ENCODE results near the gene CDC37L1. TPM values are rescaled to one million over a fixed set of nuclear protein-coding genes. Genes with fewer than 3 reads are reported as not detected.

The CDC37L1 gene
- total and polyA plus RNA-seq, 9 of the 15 experiments (the other 6 are each of a cell fraction or from before 2014, with no cell fraction given), result 1.5 to 7.9 (median 6.0) TPM

GRCh38 chr9:4680173-4680525 is 780 bp downstream of the CDC37L1 start:
- Histone ChIP-seq H4K20me1 (replicated peaks; ENCODE audit: control insufficient read depth, insufficient read depth, low read length) (no peaks in the 10 kb centered on the region), H3K9me3 (replicated peaks; ENCODE audit: control insufficient read depth, insufficient read depth, low read depth, low read length) (no peaks in the 10 kb centered on the region), H3K27ac (ENCODE audit: extremely low read depth, low read depth, low read length) (peak overlapping the region; percentile 94), H3K79me2 (ENCODE audit: control insufficient read depth, insufficient read depth, low read length) (peaks cover 43% of the 10 kb centered on the region), H3K36me3 (ENCODE audit: control insufficient read depth, insufficient read depth, low read length) (peaks cover 13% of the 10 kb centered on the region; the same call in 2 of the 3 replicates), H3K4me3 (peak overlapping the region; percentile 80), H3K9ac (ENCODE audit: insufficient read depth in 1 of 2, low read depth in 2 of 2, low read length in 2 of 2) (peak overlapping the region; percentile 95 to 97), H3K4me1 (replicated peaks in 1 of 2; ENCODE audit: control insufficient read depth in 2 of 2, insufficient read depth in 2 of 2, low read length in 2 of 2) (peaks cover 0 to 20% of the 10 kb centered on the region in 2 experiments; a peak in 4 of 5 replicates), H3K9me1 (ENCODE audit: control insufficient read depth, insufficient read depth, low read length) (no peaks in the 10 kb centered on the region), H2AFZ (ENCODE audit: low read depth, low read length) (peak overlapping the region; percentile 80), H3K4me2 (ENCODE audit: insufficient read depth, low read length) (peak overlapping the region; percentile 97), H3K27me3 (ENCODE audit: control insufficient read depth in 2 of 2, insufficient read depth in 2 of 2, low read length in 2 of 2) (no peaks in the 10 kb centered on the region)
- no peak for TF ChIP-seq ZNF184 (CRISPR knock-in tag; IDR thresholded peaks at IDR 0.05)
- TF ChIP-seq SIN3A (IDR thresholded peaks at IDR 0.05; ENCODE audit: borderline replicate concordance in 2 of 2, control insufficient read depth in 1 of 2, low read depth in 2 of 2, low read length in 2 of 2), result no peak
- TF ChIP-seq SRSF3 (IDR thresholded peaks at IDR 0.05; ENCODE audit: insufficient read depth, low read length), result no peak
- TF ChIP-seq FOXA1 (IDR thresholded peaks at IDR 0.05; ENCODE audit: borderline replicate concordance), result no peak
- TF ChIP-seq RHOXF2B (CRISPR knock-in tag; conservative IDR thresholded peaks at IDR 0.05), result no peak
- no peak for TF ChIP-seq RNF2 (IDR thresholded peaks at IDR 0.05)
- in situ Hi-C loops (cut with MboI), result no loop called here
- WGBS (ENCODE audit: insufficient coverage, low coverage, missing lambda C conversion rate), result 0% methylated on average over 9 of the region's 10 CpGs
- no TSS peak for BruUV-seq (replicated peaks)
- ChIA-PET CTCF (ENCODE audit: low intra/inter-chr PET ratio) (interaction anchor here (0.5 kb wide), 1 partner anchor 12 kb away, joined by 3 read pairs; no protein-coding TSS in a partner anchor), POLR2A (no interaction called here)
- DNase-seq (ENCODE audit: extremely low read depth in 1 of 4, low spot score in 3 of 4), result peak in 1 of 4 experiments; percentile 29
- peak; percentile 75 for FAIRE-seq
- ATAC-seq, result peak; percentile 50
- intact Hi-C loops (cut with micrococcal nuclease), result no loop called here

- H3K27ac ChIP-seq (ENCODE audit: extremely low read depth, low read depth, low read length), result peak overlapping the region; percentile 94
- H3K9me3 ChIP-seq (replicated peaks; ENCODE audit: control insufficient read depth, insufficient read depth, low read depth, low read length), result no peaks in the 10 kb centered on the region
- no peaks in the 10 kb centered on the region for H4K20me1 ChIP-seq (replicated peaks; ENCODE audit: control insufficient read depth, insufficient read depth, low read length)
- no TSS peak for BruUV-seq (replicated peaks)
- peaks cover 19% of the 10 kb centered on the region; the same call in 2 of the 3 replicates for H3K36me3 ChIP-seq (ENCODE audit: control insufficient read depth, insufficient read depth, low read length)
- in situ Hi-C loops (cut with MboI), result no loop called here
- DNase-seq (ENCODE audit: extremely low read depth in 1 of 4, low spot score in 3 of 4) (peak in 1 of 4 experiments; percentile 34), ATAC-seq (peak; percentile 28), FAIRE-seq (peak; percentile 74)
- ChIA-PET CTCF (ENCODE audit: low intra/inter-chr PET ratio) (no interaction called here), POLR2A (interaction anchor here (1.4 kb wide), 1 partner anchor 11 kb away, joined by 4 read pairs; no protein-coding TSS in a partner anchor)
- H3K9me1 ChIP-seq (ENCODE audit: control insufficient read depth, insufficient read depth, low read length), result no peaks in the 10 kb centered on the region
- WGBS (ENCODE audit: insufficient coverage, low coverage, missing lambda C conversion rate), result 6% methylated on average over 2 of the region's 2 CpGs
- peak overlapping the region; percentile 80 for H3K4me3 ChIP-seq
- H3K4me1 ChIP-seq (replicated peaks in 1 of 2; ENCODE audit: control insufficient read depth in 2 of 2, insufficient read depth in 2 of 2, low read length in 2 of 2), result peaks cover under 1 to 21% of the 10 kb centered on the region in 2 experiments; a peak in 4 of 5 replicates
- peaks cover 43% of the 10 kb centered on the region for H3K79me2 ChIP-seq (ENCODE audit: control insufficient read depth, insufficient read depth, low read length)
- intact Hi-C loops (cut with micrococcal nuclease), result no loop called here
- peak overlapping the region; percentile 97 for H3K4me2 ChIP-seq (ENCODE audit: insufficient read depth, low read length)
- peak overlapping the region in 1 of 2 experiments; percentile 97; a peak in 3 of 4 replicates for H3K9ac ChIP-seq (ENCODE audit: insufficient read depth in 1 of 2, low read depth in 2 of 2, low read length in 2 of 2)
- H3K27me3 ChIP-seq (ENCODE audit: control insufficient read depth in 2 of 2, insufficient read depth in 2 of 2, low read length in 2 of 2), result no peaks in the 10 kb centered on the region
- H2AFZ ChIP-seq (ENCODE audit: low read depth, low read length), result 0 out of 2 replicates have a peak overlapping the region, but pooled peaks have one; percentile 80
- TF ChIP-seq C11orf30 (IDR thresholded peaks at IDR 0.05; ENCODE audit: low read depth), result peak; percentile 30
- no peak for TF ChIP-seq ZNF224 (CRISPR knock-in tag; IDR thresholded peaks at IDR 0.05)
- TF ChIP-seq ZSCAN29 (IDR thresholded peaks at IDR 0.05), result no peak
- TF ChIP-seq, protein P1, sequence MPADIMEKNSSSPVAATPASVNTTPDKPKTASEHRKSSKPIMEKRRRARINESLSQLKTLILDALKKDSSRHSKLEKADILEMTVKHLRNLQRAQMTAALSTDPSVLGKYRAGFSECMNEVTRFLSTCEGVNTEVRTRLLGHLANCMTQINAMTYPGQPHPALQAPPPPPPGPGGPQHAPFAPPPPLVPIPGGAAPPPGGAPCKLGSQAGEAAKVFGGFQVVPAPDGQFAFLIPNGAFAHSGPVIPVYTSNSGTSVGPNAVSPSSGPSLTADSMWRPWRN (IDR thresholded peaks at IDR 0.05; ENCODE audit: low read depth), result no peak
- 0 out of 2 replicates have a peak, but pooled peaks have one; percentile 14 for TF ChIP-seq PYGO2 (tag; IDR thresholded peaks at IDR 0.05)
- no peak for TF ChIP-seq ZNF197 (CRISPR knock-in tag; IDR thresholded peaks at IDR 0.05; ENCODE audit: low read depth)
- TF ChIP-seq ZNF239 (CRISPR knock-in tag; IDR thresholded peaks at IDR 0.05), result no peak
- no peak for TF ChIP-seq LARP7 (IDR thresholded peaks at IDR 0.05)
- TF ChIP-seq, protein P2, sequence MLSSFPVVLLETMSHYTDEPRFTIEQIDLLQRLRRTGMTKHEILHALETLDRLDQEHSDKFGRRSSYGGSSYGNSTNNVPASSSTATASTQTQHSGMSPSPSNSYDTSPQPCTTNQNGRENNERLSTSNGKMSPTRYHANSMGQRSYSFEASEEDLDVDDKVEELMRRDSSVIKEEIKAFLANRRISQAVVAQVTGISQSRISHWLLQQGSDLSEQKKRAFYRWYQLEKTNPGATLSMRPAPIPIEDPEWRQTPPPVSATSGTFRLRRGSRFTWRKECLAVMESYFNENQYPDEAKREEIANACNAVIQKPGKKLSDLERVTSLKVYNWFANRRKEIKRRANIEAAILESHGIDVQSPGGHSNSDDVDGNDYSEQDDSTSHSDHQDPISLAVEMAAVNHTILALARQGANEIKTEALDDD (IDR thresholded peaks at IDR 0.05), result peak; percentile 87
- TF ChIP-seq ZNF316 (IDR thresholded peaks at IDR 0.05), result peak; percentile 20; the same call in 1 of the 2 replicates
Measured at GRCh38 chr9:4680750-4681149, 1.4 kb downstream of the CDC37L1 start.
